Measurements from ENCODE around the gene CDH4.

DNA sequence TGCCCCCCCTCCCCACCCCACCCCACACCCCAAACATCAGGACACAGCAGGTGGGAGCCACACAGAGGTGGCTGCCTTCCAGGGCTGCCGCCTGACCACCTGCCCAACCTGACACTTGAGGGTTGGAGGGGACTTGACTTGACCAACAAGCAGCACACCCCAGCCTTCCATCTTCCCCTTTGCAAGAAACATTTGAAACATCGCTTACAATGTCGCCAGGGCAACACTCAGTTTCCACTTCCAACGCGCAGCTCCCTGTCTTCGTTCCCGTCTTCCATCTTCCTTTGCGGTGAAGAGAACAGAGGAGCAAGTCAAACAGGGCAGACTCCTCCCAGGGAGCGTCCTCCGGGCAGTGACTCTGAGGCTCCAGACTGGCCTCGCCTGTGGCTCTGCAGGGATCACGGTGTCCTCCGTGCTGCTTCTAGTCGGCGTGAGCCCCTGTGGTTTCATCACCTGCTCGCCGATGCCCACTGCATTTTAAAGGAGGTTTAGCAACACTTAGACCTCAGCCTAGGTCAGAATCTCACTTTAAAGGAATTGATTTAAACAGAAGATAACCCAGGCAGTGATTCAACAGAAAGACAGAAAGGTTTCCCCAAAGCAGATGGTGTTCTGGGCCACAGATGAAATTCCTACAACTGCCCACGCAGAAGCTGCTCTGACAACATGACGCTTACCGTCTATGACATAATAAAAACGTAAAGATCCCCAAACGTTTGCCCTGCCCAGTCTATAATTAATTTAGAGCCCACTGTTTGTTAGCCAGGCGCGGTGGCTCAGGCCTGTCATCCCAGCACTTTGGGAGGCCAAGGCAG lies 682.9 kb downstream of the CDH4 start:
- TF ChIP-seq, protein P1, sequence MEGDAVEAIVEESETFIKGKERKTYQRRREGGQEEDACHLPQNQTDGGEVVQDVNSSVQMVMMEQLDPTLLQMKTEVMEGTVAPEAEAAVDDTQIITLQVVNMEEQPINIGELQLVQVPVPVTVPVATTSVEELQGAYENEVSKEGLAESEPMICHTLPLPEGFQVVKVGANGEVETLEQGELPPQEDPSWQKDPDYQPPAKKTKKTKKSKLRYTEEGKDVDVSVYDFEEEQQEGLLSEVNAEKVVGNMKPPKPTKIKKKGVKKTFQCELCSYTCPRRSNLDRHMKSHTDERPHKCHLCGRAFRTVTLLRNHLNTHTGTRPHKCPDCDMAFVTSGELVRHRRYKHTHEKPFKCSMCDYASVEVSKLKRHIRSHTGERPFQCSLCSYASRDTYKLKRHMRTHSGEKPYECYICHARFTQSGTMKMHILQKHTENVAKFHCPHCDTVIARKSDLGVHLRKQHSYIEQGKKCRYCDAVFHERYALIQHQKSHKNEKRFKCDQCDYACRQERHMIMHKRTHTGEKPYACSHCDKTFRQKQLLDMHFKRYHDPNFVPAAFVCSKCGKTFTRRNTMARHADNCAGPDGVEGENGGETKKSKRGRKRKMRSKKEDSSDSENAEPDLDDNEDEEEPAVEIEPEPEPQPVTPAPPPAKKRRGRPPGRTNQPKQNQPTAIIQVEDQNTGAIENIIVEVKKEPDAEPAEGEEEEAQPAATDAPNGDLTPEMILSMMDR (IDR thresholded peaks at IDR 0.05; ENCODE audit: control extremely low read depth in 1 of 3, insufficient read depth in 1 of 3, low read depth in 1 of 3, low read length in 3 of 3), result no peak
- no peak for TF ChIP-seq SP1 (IDR thresholded peaks at IDR 0.05; ENCODE audit: low read depth, low read length)
- TF ChIP-seq KDM5A (IDR thresholded peaks at IDR 0.05; ENCODE audit: low read length), result no peak
- no peak for TF ChIP-seq POLR2A (IDR thresholded peaks at IDR 0.05; ENCODE audit: control extremely low read depth in 1 of 2, low read depth in 2 of 2, low read length in 2 of 2)
- TF ChIP-seq BACH1 (IDR thresholded peaks at IDR 0.05; ENCODE audit: low read length), result no peak
- no peak for TF ChIP-seq SRF (IDR thresholded peaks at IDR 0.05; ENCODE audit: low read depth, low read length)

All from H1 (cell line).